Common myeloid progenitor, CD34-positive (primary cell): ENCODE data around the gene KCNH2.

Experiments used
- CTCF ChIA-PET: fragments of 350-600 bp; sonication (Branson Sonifier 250); formaldehyde crosslinking; loops from one replicate; lab custom pipeline; 2021; ENCODE audit warnings: antibody characterized with exemption; lab: Charles Lee
- POLR2A ChIA-PET: fragments of 350-600 bp; sonication (Branson Sonifier 250); formaldehyde crosslinking; loops from one replicate; lab custom pipeline; 2021; ENCODE audit warnings: antibody characterized with exemption; lab: Charles Lee
- DNase-seq, 3 donors: peaks; one replicate each; pipeline versions ENCODE4 v3.0.0 to v3.0.0-alpha.2; 2013
- H3K27ac ChIP-seq, 2 experiments: 1 replicate in 1 of 2; 2 replicates in 1 of 2; pipeline ENCODE4 v1.7.0; 2013; ENCODE audit warnings: inconsistent platforms in 2 of 2, low read length in 2 of 2, mild to moderate bottlenecking in 2 of 2, low read depth in 1 of 2, moderate library complexity in 1 of 2; ENCODE audit not compliant: severe bottlenecking in 2 of 2, insufficient read depth in 1 of 2, poor library complexity in 1 of 2
- H3K27me3 ChIP-seq, 5 experiments: replicated peaks in 2 of 5; 1 replicate in 3 of 5; 2 replicates in 2 of 5; pipeline versions ENCODE4 v1.6.1 to v1.7.0; 2013; ENCODE audit warnings: low read length in 4 of 5, mild to moderate bottlenecking in 2 of 5, moderate library complexity in 2 of 5, inconsistent platforms in 1 of 5; ENCODE audit not compliant: insufficient read depth in 5 of 5, control insufficient read depth in 4 of 5
- H3K36me3 ChIP-seq, 4 experiments: 1 replicate in 2 of 4; 2 replicates in 2 of 4; pipeline versions ENCODE4 v1.6.1 to v1.7.0; 2013; ENCODE audit warnings: low read length in 3 of 4, control low read depth in 1 of 4, mild to moderate bottlenecking in 1 of 4; ENCODE audit not compliant: control insufficient read depth in 4 of 4, insufficient read depth in 4 of 4
- H3K4me1 ChIP-seq, 4 experiments: 1 replicate in 3 of 4; 2 replicates in 1 of 4; pipeline versions ENCODE4 v1.6.1 to v1.7.1; 2013; ENCODE audit warnings: low read length in 3 of 4, mild to moderate bottlenecking in 3 of 4, control low read depth in 1 of 4, inconsistent platforms in 1 of 4, moderate library complexity in 1 of 4; ENCODE audit not compliant: control insufficient read depth in 4 of 4, insufficient read depth in 4 of 4; ENCODE audit errors: control extremely low read depth in 1 of 4
- H3K4me3 ChIP-seq, 7 experiments: 1 replicate in 4 of 7; 2 replicates in 3 of 7; pipeline versions ENCODE4 v1.5.1 to v1.7.0; 2013; ENCODE audit warnings: mild to moderate bottlenecking in 7 of 7, low read length in 6 of 7, moderate library complexity in 6 of 7, inconsistent platforms in 2 of 7, low read depth in 2 of 7, control low read depth in 1 of 7; ENCODE audit not compliant: insufficient read depth in 4 of 7, control insufficient read depth in 1 of 7; ENCODE audit errors: extremely low read depth in 1 of 7
- H3K9me3 ChIP-seq, 5 experiments: 1 replicate in 4 of 5; 2 replicates in 1 of 5; pipeline versions ENCODE4 v1.6.1 to v1.7.1; 2013; ENCODE audit warnings: low read length in 4 of 5, mild to moderate bottlenecking in 2 of 5, inconsistent platforms in 1 of 5, low read depth in 1 of 5, moderate library complexity in 1 of 5; ENCODE audit not compliant: control insufficient read depth in 4 of 5, insufficient read depth in 2 of 5; ENCODE audit errors: control extremely low read depth in 1 of 5
- WGBS: methylation state at CpG from one replicate; pipeline ENCODE4 v1.1.5; 2013; ENCODE audit not compliant: insufficient coverage; 5-methylcytosine and 5-hydroxymethylcytosine counted together

Gene KCNH2

DNA sequence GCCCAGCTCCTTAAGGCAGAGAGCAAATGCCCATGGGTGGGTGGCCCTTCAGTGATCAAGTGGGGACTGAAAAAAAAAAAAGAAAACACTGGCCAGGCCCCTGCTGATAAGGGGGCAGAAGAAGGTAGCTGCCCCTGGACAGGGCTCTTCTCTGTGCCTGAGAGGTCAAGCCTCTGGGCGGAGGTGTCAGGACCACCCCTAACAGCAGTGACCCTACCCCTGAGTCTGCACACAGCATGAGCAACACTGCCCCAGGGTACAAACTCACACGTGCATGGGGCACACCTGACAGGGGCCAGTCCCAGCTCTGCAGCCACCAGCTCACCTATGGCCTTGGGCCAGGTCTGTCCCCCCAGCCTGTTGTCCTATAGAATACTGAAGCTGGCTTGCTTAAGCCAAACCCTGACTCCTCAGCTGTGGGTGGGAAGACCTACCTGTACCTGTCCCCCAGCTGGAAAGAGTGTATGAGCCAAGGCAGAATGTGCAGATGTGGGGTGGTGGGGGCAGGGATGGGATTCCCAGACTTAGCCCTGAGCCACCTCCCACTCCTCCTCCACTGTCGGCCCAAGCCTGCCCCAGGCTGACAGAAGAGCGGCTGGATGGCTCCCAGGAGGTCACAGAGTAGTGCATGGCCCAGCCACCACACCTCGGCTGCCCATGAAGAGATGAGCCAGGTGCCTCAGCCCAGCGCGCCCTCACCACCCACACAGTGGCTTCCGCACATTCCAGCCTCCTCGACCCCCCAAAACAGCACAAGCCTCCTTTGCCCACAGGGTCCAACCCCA lies 23.7 kb downstream of the KCNH2 start:
- Histone ChIP-seq H3K36me3 (no peaks in the 10 kb centered on the region), H3K27me3 (peaks cover 0 to 46% (median 15%) of the 10 kb centered on the region in 5 experiments), H3K27ac (peak overlapping the region in 1 of 2 experiments; percentile 63), H3K4me1 (peaks cover 0 to 22% (median 18%) of the 10 kb centered on the region in 4 experiments), H3K9me3 (no peaks in the 10 kb centered on the region), H3K4me3 (peak overlapping the region in 1 of 7 experiments; percentile 8)
- WGBS = 96% methylated on average over 5 of the region's 9 CpGs
- ChIA-PET POLR2A (interaction anchor here (0.5 to 0.8 kb wide), 2 partner anchors 17 to 591 kb away, joined by 3 read pairs; no protein-coding TSS in a partner anchor), CTCF (interaction anchor here (0.8 to 2.0 kb wide), 11 partner anchors 8 to 176 kb away, joined by 3 to 12 read pairs (median 3); no protein-coding TSS in a partner anchor)
- no peak for DNase-seq

DNA sequence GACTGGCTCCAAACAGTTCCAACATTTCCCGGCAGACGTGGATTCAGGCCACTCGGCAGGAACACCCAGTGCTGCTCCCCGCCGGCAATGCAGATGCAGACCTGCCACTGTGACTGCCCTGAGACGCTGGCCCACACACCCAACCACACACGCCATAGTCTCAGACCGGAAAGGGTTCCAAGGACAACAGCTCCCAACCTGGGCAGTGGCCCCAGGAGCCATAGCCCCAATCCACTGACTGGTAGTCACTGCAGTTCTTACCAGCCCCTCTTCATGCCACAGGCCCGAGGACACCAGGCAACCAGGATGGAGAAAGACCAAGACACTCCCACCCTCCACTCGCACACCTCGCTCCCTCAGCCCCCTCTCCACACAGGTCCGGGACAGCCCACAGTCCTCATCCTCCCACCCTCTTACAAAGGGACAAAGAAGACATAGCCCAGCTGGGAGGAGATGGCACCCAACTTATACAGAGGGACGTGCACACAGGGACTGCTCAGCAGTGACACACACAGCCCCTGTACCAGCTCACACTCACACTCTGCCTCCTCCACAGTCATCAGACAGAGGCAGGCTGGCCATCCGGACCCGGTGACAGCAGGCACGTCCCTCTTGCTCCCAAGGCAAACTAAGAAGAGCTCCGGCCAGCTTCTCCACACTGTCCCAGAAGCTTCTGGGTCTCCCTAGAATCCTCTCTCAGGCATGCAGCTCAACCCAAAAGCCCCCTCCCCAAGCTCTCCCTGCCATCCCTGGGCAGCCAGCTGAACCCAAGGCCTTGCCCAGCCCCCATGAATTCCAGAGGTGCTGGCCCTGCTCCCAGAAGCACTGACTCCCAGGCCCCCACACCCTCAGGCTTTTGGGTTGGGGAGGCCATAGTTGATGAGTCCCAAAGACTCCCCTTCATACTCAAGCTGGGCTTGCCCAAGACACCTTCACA lies 24.8 kb downstream of the KCNH2 start:
- ChIA-PET POLR2A (interaction anchor here (0.8 kb wide), 1 partner anchor 16 kb away, joined by 3 read pairs; no protein-coding TSS in a partner anchor), CTCF (interaction anchor here (0.9 to 2.0 kb wide), 11 partner anchors 9 to 174 kb away, joined by 3 to 12 read pairs (median 4); no protein-coding TSS in a partner anchor)
- H3K27me3 ChIP-seq = peaks cover 0 to 42% (median 10%) of the 10 kb centered on the region in 5 experiments
- DNase-seq = no peak
- WGBS = 96% methylated on average over 17 of the region's 17 CpGs
- peak overlapping the region in 1 of 2 experiments; percentile 63 for H3K27ac ChIP-seq
- no peak overlapping the region for H3K4me3 ChIP-seq
- H3K4me1 ChIP-seq = peaks cover 0 to 19% (median 18%) of the 10 kb centered on the region in 4 experiments
- no peaks in the 10 kb centered on the region for H3K9me3 ChIP-seq
- no peaks in the 10 kb centered on the region for H3K36me3 ChIP-seq

DNA sequence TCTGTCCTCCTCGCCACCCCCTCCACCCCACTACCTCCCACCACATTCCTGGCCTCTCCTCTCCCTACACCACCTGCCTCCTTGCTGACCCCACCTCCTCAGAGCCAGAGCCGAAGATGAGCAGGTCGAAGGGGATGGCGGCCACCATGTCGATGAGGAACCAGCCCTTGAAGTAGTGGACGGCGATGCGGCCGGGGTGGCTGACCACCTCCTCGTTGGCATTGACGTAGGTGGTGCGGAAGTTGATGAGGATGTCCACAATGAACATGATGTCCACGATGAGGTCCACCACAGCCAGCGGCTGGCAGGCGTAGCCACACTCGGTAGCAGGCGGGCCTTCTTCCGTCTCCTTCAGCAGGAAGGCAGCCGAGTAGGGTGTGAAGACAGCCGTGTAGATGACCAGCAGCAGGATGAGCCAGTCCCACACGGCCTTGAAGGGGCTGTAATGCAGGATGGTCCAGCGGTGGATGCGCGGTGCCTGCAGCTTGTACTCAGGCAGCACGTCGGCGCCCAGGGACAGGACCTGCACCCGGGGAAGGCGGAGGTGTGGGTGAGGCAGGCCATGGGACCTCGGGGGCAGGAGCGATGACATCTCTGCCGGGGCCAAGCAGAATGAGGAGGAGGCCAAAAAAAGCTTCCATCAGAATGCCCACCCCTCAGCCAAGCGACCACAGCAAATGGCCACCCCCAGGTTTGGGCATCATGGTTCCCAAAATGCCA lies 25.6 kb downstream of the KCNH2 start:
- 97% methylated on average over 31 of the region's 33 CpGs for WGBS
- Histone ChIP-seq H3K4me1 (peaks cover 0 to 19% (median 12%) of the 10 kb centered on the region in 4 experiments), H3K9me3 (no peaks in the 10 kb centered on the region), H3K27me3 (peaks cover 0 to 41% (median 7%) of the 10 kb centered on the region in 5 experiments), H3K4me3 (no peak overlapping the region), H3K27ac (no peak overlapping the region), H3K36me3 (no peaks in the 10 kb centered on the region)
- DNase-seq = no peak
- ChIA-PET POLR2A (no interaction called here), CTCF (interaction anchor here (0.8 to 2.0 kb wide), 7 partner anchors 10 to 37 kb away, joined by 3 to 12 read pairs (median 3); no protein-coding TSS in a partner anchor)

GRCh38 chr7:150951521-150951920 lies 26.6 kb downstream of the KCNH2 start:
- Histone ChIP-seq H3K4me1 (peaks cover 0 to 19% (median 12%) of the 10 kb centered on the region in 4 experiments), H3K27me3 (peaks cover 0 to 40% (median 6%) of the 10 kb centered on the region in 5 experiments), H3K27ac (no peak overlapping the region), H3K36me3 (no peaks in the 10 kb centered on the region), H3K9me3 (no peaks in the 10 kb centered on the region), H3K4me3 (no peak overlapping the region)
- ChIA-PET POLR2A (no interaction called here), CTCF (interaction anchor here (0.8 to 1.7 kb wide), 3 partner anchors 9 to 34 kb away, joined by 3 to 5 read pairs (median 3); no protein-coding TSS in a partner anchor)
- 99% methylated on average over 23 of the region's 28 CpGs for WGBS
- no peak for DNase-seq

DNA sequence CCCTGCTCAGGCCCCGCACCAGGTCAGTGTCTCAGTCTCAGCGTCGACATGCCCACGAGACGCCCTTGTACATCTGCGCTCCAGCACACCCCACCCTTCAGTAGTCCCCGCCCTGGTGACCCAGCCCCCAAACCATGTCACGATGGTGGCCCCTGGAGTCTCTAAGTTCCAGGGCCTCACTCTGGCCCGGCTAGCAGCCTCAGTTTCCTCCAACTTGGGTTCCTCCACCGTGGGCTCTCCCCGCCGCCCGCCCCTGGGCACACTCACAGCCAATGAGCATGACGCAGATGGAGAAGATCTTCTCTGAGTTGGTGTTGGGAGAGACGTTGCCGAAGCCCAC lies 27.0 kb downstream of the KCNH2 start:
- Histone ChIP-seq H3K9me3 (no peaks in the 10 kb centered on the region), H3K4me3 (no peak overlapping the region), H3K36me3 (no peaks in the 10 kb centered on the region), H3K27me3 (peaks cover 0 to 40% (median 7%) of the 10 kb centered on the region in 5 experiments), H3K27ac (no peak overlapping the region), H3K4me1 (peaks cover 0 to 19% (median 12%) of the 10 kb centered on the region in 4 experiments)
- DNase-seq = no peak
- POLR2A ChIA-PET = no interaction called here
- 96% methylated on average over 15 of the region's 16 CpGs for WGBS
- CTCF ChIA-PET = interaction anchor here (0.8 to 1.7 kb wide), 3 partner anchors 8 to 35 kb away, joined by 3 to 5 read pairs (median 3); no protein-coding TSS in a partner anchor

DNA sequence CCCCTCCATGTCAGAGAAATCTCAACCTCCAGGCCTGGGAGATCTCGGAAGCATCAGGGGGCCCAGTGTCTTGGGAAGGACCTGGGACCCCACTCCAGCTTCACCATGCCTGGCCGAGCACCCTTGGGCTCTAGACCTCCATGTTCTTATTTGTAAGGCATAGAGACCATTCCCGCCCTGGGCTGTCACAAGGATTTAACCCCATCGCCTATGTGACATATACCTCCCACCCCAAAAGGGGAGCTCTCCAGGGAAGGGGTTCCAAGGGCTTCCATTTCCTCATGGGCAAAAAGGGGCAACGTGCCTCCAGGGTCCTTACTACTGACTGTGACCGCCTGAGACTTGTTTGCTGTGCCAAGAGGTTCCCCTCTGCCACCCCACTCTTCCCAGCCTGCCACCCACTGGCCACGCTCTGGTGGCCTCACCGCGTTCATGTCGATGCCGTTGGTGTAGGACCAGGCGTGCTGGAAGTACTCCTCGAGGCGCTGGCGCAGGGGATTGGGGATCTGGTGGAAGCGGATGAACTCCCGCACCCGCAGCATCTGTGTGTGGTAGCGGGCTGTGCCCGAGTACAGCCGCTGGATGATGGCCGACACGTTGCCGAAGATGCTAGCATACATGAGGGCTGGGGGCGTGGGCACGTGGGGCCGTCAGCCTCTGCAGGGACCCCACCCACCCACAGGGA lies 27.5 kb downstream of the KCNH2 start:
- H3K4me1 ChIP-seq = peaks cover 0 to 15% (median 9%) of the 10 kb centered on the region in 4 experiments
- peaks cover 0 to 42% (median 7%) of the 10 kb centered on the region in 5 experiments for H3K27me3 ChIP-seq
- no peaks in the 10 kb centered on the region for H3K9me3 ChIP-seq
- H3K36me3 ChIP-seq = no peaks in the 10 kb centered on the region
- WGBS = 95% methylated on average over 22 of the region's 27 CpGs
- H3K4me3 ChIP-seq = no peak overlapping the region
- H3K27ac ChIP-seq = no peak overlapping the region
- CTCF ChIA-PET = no interaction called here
- DNase-seq = no peak
- POLR2A ChIA-PET = no interaction called here
